Gastroesophageal sphincter (tissue), 3 donors: Measurements from ENCODE around the gene PRELID1.

ENCODE experiments used
- CTCF ChIP-seq, 4 experiments: fragments of 200-600 bp in 2 of 4; fragments of 450-650 bp in 2 of 4; sonication (generic) in 1 of 4; IDR thresholded peaks; one replicate each; pipeline ENCODE4 v1.5.1; 2017 to 2019; ENCODE audit warnings: antibody characterized with exemption in 4 of 4, mild to moderate bottlenecking in 2 of 4, moderate library complexity in 2 of 4
- POLR2A ChIP-seq, 2 donors: fragments of 450-650 bp; IDR thresholded peaks; one replicate each; pipeline ENCODE4 v1.6.1; 2017; ENCODE audit warnings: antibody characterized with exemption in 2 of 2, mild to moderate bottlenecking in 2 of 2, moderate library complexity in 1 of 2

GRCh38 chr5:177350776-177351391 lies 47.3 kb downstream of the PRELID1 start:
- TF ChIP-seq POLR2A (IDR thresholded peaks at IDR 0.05) = no peak
- TF ChIP-seq CTCF (IDR thresholded peaks at IDR 0.05) = no peak
